A673 (cell line): ENCODE data around the gene MRPS2. TPM values are rescaled to one million over a fixed set of nuclear protein-coding genes. Genes with fewer than 3 reads are reported as not detected.
"Not testable (repeated sequence)": the region's sequence is repeated elsewhere in the genome, so short reads cannot be mapped to it uniquely, and the experiment has no call there.

Experiments used
- BruUV-seq: library from RNA; stranded (reverse); fragments of 400-500 nt; replicated peaks from 2 replicates; lab custom pipeline; 2021; lab: Mats Ljungman, UMichigan
- CTCF ChIA-PET: fragments of 300-600 bp; sonication (Branson Sonifier 250); formaldehyde crosslinking; loops from one replicate; lab custom pipeline; 2022; ENCODE audit warnings: antibody characterized with exemption; lab: Charles Lee
- POLR2A ChIA-PET: fragments of 300-600 bp; sonication (Branson Sonifier 250); formaldehyde crosslinking; loops from one replicate; lab custom pipeline; 2022; ENCODE audit warnings: antibody characterized with exemption; ENCODE audit not compliant: low non-redundant PET; lab: Charles Lee
- DNase-seq: peaks from one replicate; pipeline ENCODE4 v3.0.0-alpha.2; 2015; ENCODE audit warnings: low spot score
- H3K27ac ChIP-seq: fragments of 200-600 bp; sonication (generic); 2 replicates; pipeline ENCODE4 v1.5.1; 2016; ENCODE audit warnings: mixed run types, low read depth, mild to moderate bottlenecking, mixed read lengths, antibody characterized with exemption, low read length; ENCODE audit not compliant: poor library complexity, severe bottlenecking
- H3K27me3 ChIP-seq: fragments of 200-600 bp; sonication (generic); replicated peaks from 2 replicates; pipeline ENCODE4 v1.6.1; 2017; ENCODE audit warnings: mixed run types, low read depth, mild to moderate bottlenecking, mixed read lengths, antibody characterized with exemption, low read length; ENCODE audit not compliant: insufficient read depth, poor library complexity
- H3K36me3 ChIP-seq: fragments of 200-600 bp; sonication (generic); 2 replicates; pipeline ENCODE4 v1.6.1; 2016; ENCODE audit warnings: mixed run types, mild to moderate bottlenecking, mixed read lengths, antibody characterized with exemption, low read length; ENCODE audit not compliant: insufficient read depth, poor library complexity, severe bottlenecking
- H3K4me1 ChIP-seq: fragments of 200-600 bp; sonication (generic); 2 replicates; pipeline ENCODE4 v1.6.1; 2017; ENCODE audit warnings: mixed run types, mild to moderate bottlenecking, mixed read lengths, antibody characterized with exemption, low read length; ENCODE audit not compliant: insufficient read depth, poor library complexity, severe bottlenecking
- H3K4me3 ChIP-seq: fragments of 200-600 bp; sonication (generic); 2 replicates; pipeline ENCODE4 v1.5.1; 2016; ENCODE audit warnings: low read depth, mixed run types, mild to moderate bottlenecking, mixed read lengths, low read length; ENCODE audit not compliant: poor library complexity, severe bottlenecking
- H3K9me3 ChIP-seq: fragments of 200-600 bp; sonication (generic); 2 replicates; pipeline ENCODE4 v1.6.1; 2016; ENCODE audit warnings: mixed run types, low read depth, mild to moderate bottlenecking, mixed read lengths, antibody characterized with exemption, low read length; ENCODE audit not compliant: poor library complexity, severe bottlenecking
- CTCF ChIP-seq: fragments of 300-800, 200-600 bp; sonication (generic); conservative IDR thresholded peaks from 2 replicates; pipeline ENCODE4 v1.5.1; 2017; ENCODE audit warnings: low read depth, mild to moderate bottlenecking, antibody characterized with exemption, low read length, moderate library complexity, mixed read lengths
- EZH2 ChIP-seq: fragments of 200-600 bp; sonication (generic); IDR thresholded peaks from 2 replicates; pipeline ENCODE4 v1.6.1; 2017; ENCODE audit warnings: borderline replicate concordance, low read depth, mild to moderate bottlenecking, mixed read lengths, antibody characterized with exemption, low read length; ENCODE audit not compliant: poor library complexity, severe bottlenecking
- intact Hi-C: fragments of 100-400 bp; cut with micrococcal nuclease; formaldehyde crosslinking; loops from one replicate; pipeline ENCODE4 v1.10.0; 2022; ENCODE audit not compliant: unreplicated experiment
- total RNA-seq: library from RNA; stranded (reverse); gene quantifications from 2 replicates; pipeline ENCODE4 v1.2.3, GENCODE V29; 2021

MRPS2 gene
- total RNA-seq, 1 experiment from 2014 or later = 88.8 TPM

GRCh38 chr9:135454737-135455136, 45.7 kb upstream of the MRPS2 start:
- BruUV-seq = no TSS peak
- ChIA-PET CTCF (no interaction called here), POLR2A (no interaction called here)

GRCh38 chr9:135455401-135456030, 45.0 kb upstream of the MRPS2 start:
- intact Hi-C loops = no loop called here
- TF ChIP-seq EZH2 (no peak), CTCF (no peak)
- Histone ChIP-seq H3K9me3 (no peaks in the 10 kb centered on the region), H3K4me1 (no peaks in the 10 kb centered on the region), H3K4me3 (no peak overlapping the region), H3K27me3 (no peaks in the 10 kb centered on the region), H3K27ac (no peak overlapping the region), H3K36me3 (no peaks in the 10 kb centered on the region)
- POLR2A ChIA-PET = no interaction called here
- BruUV-seq = no TSS peak
- no peak for DNase-seq
- CTCF ChIA-PET = no interaction called here

More at GRCh38 chr9:135454737-135455136, 45.7 kb upstream of the MRPS2 start:
- no peaks in the 10 kb centered on the region for H3K36me3 ChIP-seq
- TF ChIP-seq EZH2 (no peak), CTCF (no peak)
- H3K4me1 ChIP-seq = no peaks in the 10 kb centered on the region
- intact Hi-C loops = no loop called here
- H3K9me3 ChIP-seq = no peaks in the 10 kb centered on the region
- no peak overlapping the region for H3K27ac ChIP-seq
- H3K27me3 ChIP-seq = no peaks in the 10 kb centered on the region
- DNase-seq = no peak
- H3K4me3 ChIP-seq = no peak overlapping the region

GRCh38 chr9:135456436-135457104, 43.9 kb upstream of the MRPS2 start:
- H3K4me1 ChIP-seq = no peaks in the 10 kb centered on the region
- no peaks in the 10 kb centered on the region for H3K36me3 ChIP-seq
- H3K27ac ChIP-seq = no peak overlapping the region
- CTCF ChIA-PET = no interaction called here
- TF ChIP-seq CTCF (no peak), EZH2 (no peak)
- DNase-seq = no peak
- POLR2A ChIA-PET = no interaction called here
- H3K9me3 ChIP-seq = no peaks in the 10 kb centered on the region
- H3K4me3 ChIP-seq = no peak overlapping the region
- no TSS peak for BruUV-seq
- intact Hi-C loops = no loop called here
- H3K27me3 ChIP-seq = no peaks in the 10 kb centered on the region

GRCh38 chr9:135458478-135458877, 42.0 kb upstream of the MRPS2 start:
- H3K4me3 ChIP-seq, H3K27ac ChIP-seq, H3K27me3 ChIP-seq, intact Hi-C loops, H3K36me3 ChIP-seq, POLR2A ChIA-PET, H3K4me1 ChIP-seq, H3K9me3 ChIP-seq, DNase-seq, CTCF ChIA-PET, BruUV-seq: not testable (repeated sequence)
